Activated CD4-positive, alpha-beta T cell treated with anti-CD3 and anti-CD28 coated beads, Interleukin-2, amount 10 ng/mL, durations not matched to agents 7 days and 5 days (primary cell): ENCODE results near the gene WDR6. TPM values are rescaled to one million over a fixed set of nuclear protein-coding genes. Genes with fewer than 3 reads are reported as not detected.

ENCODE experiments used
- CTCF ChIA-PET: fragments of 350-600 bp; sonication (Branson Sonifier 250); formaldehyde crosslinking; loops from one replicate; lab custom pipeline; 2021; ENCODE audit warnings: antibody characterized with exemption; lab: Charles Lee
- POLR2A ChIA-PET: fragments of 350-600 bp; sonication (Branson Sonifier 250); formaldehyde crosslinking; loops from one replicate; lab custom pipeline; 2021; ENCODE audit warnings: antibody characterized with exemption; lab: Charles Lee
- DNase-seq: peaks from one replicate; pipeline ENCODE4 v3.0.0-alpha.2; 2020
- H3K27ac Mint-ChIP-seq: one replicate; pipeline ENCODE4 v1.8.0; 2021; ENCODE audit warnings: mild to moderate bottlenecking, moderate library complexity, mixed read lengths
- H3K27me3 Mint-ChIP-seq: one replicate; pipeline ENCODE4 v1.8.0; 2021; ENCODE audit warnings: mixed read lengths
- H3K36me3 Mint-ChIP-seq: one replicate; pipeline ENCODE4 v1.8.0; 2021; ENCODE audit warnings: low read depth, mixed read lengths
- H3K4me1 Mint-ChIP-seq: one replicate; pipeline ENCODE4 v1.8.0; 2021; ENCODE audit warnings: mixed read lengths
- H3K4me3 Mint-ChIP-seq: one replicate; pipeline ENCODE4 v1.8.0; 2021; ENCODE audit warnings: mild to moderate bottlenecking, moderate library complexity, mixed read lengths
- H3K9me3 Mint-ChIP-seq: one replicate; pipeline ENCODE4 v1.8.0; 2021; ENCODE audit warnings: mixed read lengths
- total RNA-seq, 2 experiments: library from RNA; stranded (reverse); gene quantifications; one replicate each; pipeline ENCODE4 v1.2.3, GENCODE V29; 2021

Gene WDR6
- total RNA-seq, 2 experiments from 2014 or later, result 144 to 157 TPM

GRCh38 chr3:48996640-48997039 is 10.6 kb upstream of the WDR6 start:
- Mint-ChIP-seq H3K27me3 (no peaks in the 10 kb centered on the region), H3K27ac (no peak overlapping the region), H3K4me1 (peaks cover 25% of the 10 kb centered on the region), H3K36me3 (peaks cover 13% of the 10 kb centered on the region), H3K9me3 (no peaks in the 10 kb centered on the region), H3K4me3 (no peak overlapping the region)
- ChIA-PET CTCF (interaction anchor here (1.2 to 1.6 kb wide), 2 partner anchors 9 to 10 kb away, joined by 5 to 7 read pairs; partner anchors contain the start of gene WDR6), POLR2A (interaction anchor here (0.5 kb wide), 1 partner anchor 179 kb away, joined by 3 read pairs; no protein-coding TSS in a partner anchor)
- DNase-seq, result no peak

GRCh38 chr3:48997102-48997635 is 10.0 kb upstream of the WDR6 start:
- H3K4me1 Mint-ChIP-seq, result peaks cover 23% of the 10 kb centered on the region
- H3K36me3 Mint-ChIP-seq, result peaks cover 8% of the 10 kb centered on the region
- ChIA-PET CTCF (interaction anchor here (1.2 to 1.6 kb wide), 2 partner anchors 9 to 10 kb away, joined by 5 to 7 read pairs; partner anchors contain the start of gene WDR6), POLR2A (no interaction called here)
- no peaks in the 10 kb centered on the region for H3K27me3 Mint-ChIP-seq
- H3K4me3 Mint-ChIP-seq, result no peak overlapping the region
- no peaks in the 10 kb centered on the region for H3K9me3 Mint-ChIP-seq
- DNase-seq, result no peak
- no peak overlapping the region for H3K27ac Mint-ChIP-seq

DNA sequence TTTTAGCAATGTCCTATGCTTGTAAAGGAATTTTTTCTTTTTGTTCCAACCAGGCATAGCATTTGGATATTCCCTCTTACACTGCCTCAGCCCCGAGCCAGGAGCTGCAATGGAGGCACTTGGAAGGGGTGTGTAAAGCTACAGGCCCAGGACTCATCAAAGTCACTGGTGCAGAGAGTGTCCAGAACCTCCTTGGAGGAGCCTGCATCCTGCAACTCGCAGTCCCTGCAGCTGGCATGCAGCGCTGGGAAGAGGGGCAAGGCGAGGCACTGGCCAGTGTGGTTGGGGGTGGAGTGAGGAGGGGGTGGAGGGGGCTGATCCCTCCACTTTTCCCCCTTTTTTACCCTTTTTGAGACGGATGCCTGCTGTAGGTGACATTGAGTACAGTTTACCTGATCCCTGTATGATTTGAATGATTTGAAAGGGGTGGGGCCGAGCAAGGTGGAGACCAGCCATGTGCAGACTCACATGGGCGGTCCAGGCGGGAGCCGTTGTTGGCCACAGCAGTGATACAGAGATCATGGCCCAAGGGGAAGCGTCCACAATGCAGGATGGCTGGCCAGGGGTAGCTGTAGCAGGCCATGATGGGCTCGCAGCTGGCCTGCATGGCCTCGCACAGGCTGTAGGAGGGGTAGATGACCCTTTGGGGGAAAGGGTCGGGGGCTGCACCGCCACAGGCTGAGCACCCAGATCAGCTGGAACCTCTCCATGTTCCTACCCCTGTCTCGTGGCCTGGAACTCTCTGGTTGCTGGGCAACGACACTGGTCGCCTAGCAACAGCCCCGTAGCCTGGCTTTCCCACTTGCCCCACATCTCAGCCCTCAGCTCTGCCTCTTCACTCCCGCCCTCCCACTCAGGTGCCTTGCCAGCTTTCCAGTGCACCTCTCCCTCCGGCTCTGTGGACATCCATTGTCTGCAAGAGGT is 9.2 kb upstream of the WDR6 start:
- ChIA-PET POLR2A (no interaction called here), CTCF (interaction anchor here (0.5 kb wide), 1 partner anchor 482 kb away, joined by 4 read pairs; no protein-coding TSS in a partner anchor)
- no peak overlapping the region for H3K27ac Mint-ChIP-seq
- peaks cover 29% of the 10 kb centered on the region for H3K4me1 Mint-ChIP-seq
- DNase-seq, result no peak
- H3K36me3 Mint-ChIP-seq, result peaks cover 8% of the 10 kb centered on the region
- H3K27me3 Mint-ChIP-seq, result no peaks in the 10 kb centered on the region
- no peaks in the 10 kb centered on the region for H3K9me3 Mint-ChIP-seq
- no peak overlapping the region for H3K4me3 Mint-ChIP-seq

DNA sequence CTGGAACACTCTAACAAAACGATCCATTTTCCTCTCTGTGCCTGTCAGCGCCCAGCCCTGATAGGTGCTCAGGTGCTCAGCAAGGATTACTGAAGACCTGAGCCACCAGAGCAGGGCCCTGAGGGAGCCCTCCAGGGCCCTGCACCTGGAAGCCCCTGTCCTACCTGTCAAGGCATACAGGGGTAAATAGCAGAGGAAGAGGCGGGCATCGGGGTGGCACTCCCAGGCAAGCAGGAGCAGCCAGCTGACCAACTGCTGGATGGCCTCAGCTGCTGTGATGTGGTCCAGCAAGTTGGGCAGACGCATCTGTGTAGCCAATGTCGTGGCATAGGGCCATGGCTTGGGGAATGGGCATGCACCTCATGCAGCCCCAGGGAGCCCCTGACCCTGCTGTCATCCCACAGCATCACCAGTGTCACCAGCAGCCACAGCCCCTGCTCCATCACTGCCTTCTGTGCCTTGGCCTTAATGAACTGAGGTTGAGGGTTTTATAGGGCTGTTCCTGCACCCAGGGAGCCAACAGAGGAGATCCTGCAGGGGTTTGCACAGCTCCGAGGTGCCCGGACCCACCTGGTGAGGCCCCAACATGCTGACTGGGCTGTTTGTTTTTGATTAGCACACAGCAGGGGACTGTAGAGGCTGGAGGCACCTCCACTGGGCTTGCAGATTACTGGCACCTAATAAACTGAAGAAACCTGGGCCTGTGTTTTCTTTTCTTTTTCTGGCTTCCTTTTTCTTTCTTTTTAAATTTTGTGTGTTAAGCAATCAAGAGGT is 7.9 kb upstream of the WDR6 start:
- DNase-seq, result no peak
- Mint-ChIP-seq H3K27ac (peak overlapping the region; percentile 72), H3K27me3 (no peaks in the 10 kb centered on the region), H3K4me3 (no peak overlapping the region), H3K9me3 (no peaks in the 10 kb centered on the region), H3K36me3 (peaks cover 6% of the 10 kb centered on the region), H3K4me1 (peaks cover 18% of the 10 kb centered on the region)
- CTCF ChIA-PET, result interaction anchor here (0.6 kb wide), 1 partner anchor 964 kb away, joined by 3 read pairs; no protein-coding TSS in a partner anchor
- POLR2A ChIA-PET, result no interaction called here

GRCh38 chr3:49001155-49001554 is 6.0 kb upstream of the WDR6 start:
- H3K9me3 Mint-ChIP-seq, result no peaks in the 10 kb centered on the region
- ChIA-PET POLR2A (no interaction called here), CTCF (interaction anchor here (0.6 to 1.6 kb wide), 4 partner anchors 21 to 131 kb away, joined by 3 to 4 read pairs (median 4); partner anchors contain the start of genes ARIH2 and NDUFAF3)
- DNase-seq, result no peak
- peaks cover 10% of the 10 kb centered on the region for H3K4me1 Mint-ChIP-seq
- no peaks in the 10 kb centered on the region for H3K27me3 Mint-ChIP-seq
- no peak overlapping the region for H3K27ac Mint-ChIP-seq
- H3K4me3 Mint-ChIP-seq, result no peak overlapping the region
- H3K36me3 Mint-ChIP-seq, result no peaks in the 10 kb centered on the region

DNA sequence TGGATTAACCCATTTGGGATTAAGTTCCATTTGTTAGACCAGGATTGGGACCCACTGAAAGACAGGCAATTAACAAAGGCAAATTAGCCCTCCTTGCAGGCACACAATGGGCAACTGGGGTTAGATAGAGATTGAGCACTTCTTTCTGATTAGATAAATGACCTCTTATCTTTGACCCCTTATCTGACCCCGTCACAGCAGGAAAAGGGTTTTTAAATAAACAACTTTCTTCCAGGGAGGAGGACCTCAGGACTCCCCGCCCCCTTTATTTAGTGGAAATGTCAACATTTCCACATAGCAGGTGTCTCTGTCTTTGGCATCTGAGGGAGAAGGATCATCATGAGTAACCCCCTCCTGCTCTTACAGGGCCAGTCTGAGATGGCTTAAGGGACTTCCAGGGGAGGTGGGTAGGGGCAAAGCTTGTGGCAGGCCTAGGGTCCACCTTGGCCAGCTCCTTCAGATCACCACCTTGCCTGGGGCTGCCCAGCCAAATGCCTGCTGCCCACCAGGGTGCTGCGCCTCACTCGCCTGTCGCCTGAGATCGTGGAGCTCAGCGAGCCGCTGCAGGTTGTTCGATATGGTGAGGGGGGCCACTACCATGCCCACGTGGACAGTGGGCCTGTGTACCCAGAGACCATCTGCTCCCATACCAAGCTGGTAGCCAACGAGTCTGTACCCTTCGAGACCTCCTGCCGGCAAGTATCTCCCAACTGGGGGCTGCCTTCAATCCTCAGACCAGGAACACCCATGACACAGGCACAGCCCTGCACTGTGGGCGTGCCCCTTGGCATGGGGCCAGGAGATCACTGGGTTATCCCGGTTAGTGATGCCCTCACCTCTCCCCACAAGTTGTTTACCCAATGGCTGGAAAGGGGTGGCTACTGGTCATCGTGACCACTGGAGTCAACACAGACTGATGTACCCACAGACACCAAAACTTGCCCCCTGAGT is 2.6 kb upstream of the WDR6 start:
- Mint-ChIP-seq H3K36me3 (peaks cover 2% of the 10 kb centered on the region), H3K27ac (peak overlapping the region; percentile 13), H3K4me1 (peaks cover 38% of the 10 kb centered on the region), H3K27me3 (no peaks in the 10 kb centered on the region), H3K9me3 (no peaks in the 10 kb centered on the region), H3K4me3 (no peak overlapping the region)
- CTCF ChIA-PET, result interaction anchor here (0.6 to 4.6 kb wide), 5 partner anchors 13 to 19 kb away, joined by 3 to 33 read pairs (median 9); partner anchors contain the start of gene NDUFAF3
- no peak for DNase-seq
- POLR2A ChIA-PET, result no interaction called here

DNA sequence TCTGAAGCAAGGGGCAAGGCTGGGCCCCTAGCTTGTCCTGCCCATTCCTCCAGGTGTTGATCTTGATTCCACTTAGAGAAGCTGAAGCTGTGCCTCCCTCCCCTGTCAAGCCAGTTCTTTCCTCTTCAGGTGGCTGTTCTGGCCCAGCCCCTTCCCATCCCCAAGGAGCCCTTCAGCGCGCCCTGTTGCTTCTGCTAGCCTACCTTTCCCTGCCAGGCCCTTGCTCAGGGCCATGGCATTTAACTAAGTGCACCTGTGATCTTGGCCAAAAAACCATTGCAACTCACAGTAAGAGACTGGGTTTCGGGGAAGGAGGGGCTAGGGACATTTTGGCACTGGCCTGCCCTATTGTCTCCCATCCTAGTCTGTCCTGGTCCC is 1.9 kb upstream of the WDR6 start:
- CTCF ChIA-PET, result interaction anchor here (2.2 to 4.6 kb wide), 3 partner anchors 14 to 18 kb away, joined by 9 to 33 read pairs (median 14); partner anchors contain the start of gene NDUFAF3
- Mint-ChIP-seq H3K9me3 (no peaks in the 10 kb centered on the region), H3K4me1 (peaks cover 38% of the 10 kb centered on the region), H3K27ac (no peak overlapping the region), H3K4me3 (no peak overlapping the region), H3K27me3 (no peaks in the 10 kb centered on the region), H3K36me3 (peaks cover 2% of the 10 kb centered on the region)
- POLR2A ChIA-PET, result no interaction called here
- no peak for DNase-seq

GRCh38 chr3:49005998-49006397 is 1.2 kb upstream of the WDR6 start:
- Mint-ChIP-seq H3K27me3 (no peaks in the 10 kb centered on the region), H3K27ac (peak overlapping the region; percentile 100), H3K36me3 (peaks cover 2% of the 10 kb centered on the region), H3K4me3 (peak overlapping the region; percentile 99), H3K9me3 (no peaks in the 10 kb centered on the region), H3K4me1 (peaks cover 38% of the 10 kb centered on the region)
- ChIA-PET POLR2A (no interaction called here), CTCF (interaction anchor here (1.6 to 4.6 kb wide), 5 partner anchors 9 to 19 kb away, joined by 5 to 100 read pairs (median 14); partner anchors contain the start of genes DALRD3 and NDUFAF3)
- DNase-seq, result no peak

DNA sequence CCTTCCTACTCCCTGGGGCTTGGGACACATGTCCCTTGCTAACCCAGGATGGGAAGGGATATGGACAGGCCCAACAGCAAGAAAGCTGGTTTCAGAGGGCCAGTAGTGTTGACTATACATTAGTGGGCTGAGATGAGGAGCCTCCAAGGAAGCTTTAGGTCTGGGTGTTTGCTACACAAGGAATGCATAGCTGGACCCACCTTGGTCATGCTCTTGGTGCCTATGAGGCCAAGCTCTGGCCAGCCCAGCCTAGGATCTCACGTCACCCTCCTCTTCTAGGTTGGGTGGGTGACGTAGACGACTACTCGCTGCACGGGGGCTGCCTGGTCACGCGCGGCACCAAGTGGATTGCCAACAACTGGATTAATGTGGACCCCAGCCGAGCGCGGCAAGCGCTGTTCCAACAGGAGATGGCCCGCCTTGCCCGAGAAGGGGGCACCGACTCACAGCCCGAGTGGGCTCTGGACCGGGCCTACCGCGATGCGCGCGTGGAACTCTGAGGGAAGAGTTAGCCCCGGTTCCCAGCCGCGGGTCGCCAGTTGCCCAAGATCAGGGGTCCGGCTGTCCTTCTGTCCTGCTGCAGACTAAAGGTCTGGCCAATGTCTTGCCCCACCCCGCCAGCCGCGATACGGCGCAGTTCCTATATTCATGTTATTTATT is 653 bp upstream of the WDR6 start:
- peak overlapping the region; percentile 99 for H3K4me3 Mint-ChIP-seq
- H3K27ac Mint-ChIP-seq, result peak overlapping the region; percentile 100
- H3K9me3 Mint-ChIP-seq, result no peaks in the 10 kb centered on the region
- ChIA-PET POLR2A (interaction anchor here (0.5 to 1.9 kb wide), 9 partner anchors 10 to 554 kb away, joined by 3 to 21 read pairs (median 4); partner anchors contain the start of genes IMPDH2, NDUFAF3, P4HTM and QRICH1), CTCF (interaction anchor here (0.6 to 4.6 kb wide), 17 partner anchors 10 to 388 kb away, joined by 3 to 100 read pairs (median 4); partner anchors contain the start of genes DALRD3, IMPDH2, KLHDC8B and NDUFAF3)
- peaks cover 38% of the 10 kb centered on the region for H3K4me1 Mint-ChIP-seq
- no peak for DNase-seq
- H3K36me3 Mint-ChIP-seq, result peaks cover 2% of the 10 kb centered on the region
- H3K27me3 Mint-ChIP-seq, result no peaks in the 10 kb centered on the region

DNA sequence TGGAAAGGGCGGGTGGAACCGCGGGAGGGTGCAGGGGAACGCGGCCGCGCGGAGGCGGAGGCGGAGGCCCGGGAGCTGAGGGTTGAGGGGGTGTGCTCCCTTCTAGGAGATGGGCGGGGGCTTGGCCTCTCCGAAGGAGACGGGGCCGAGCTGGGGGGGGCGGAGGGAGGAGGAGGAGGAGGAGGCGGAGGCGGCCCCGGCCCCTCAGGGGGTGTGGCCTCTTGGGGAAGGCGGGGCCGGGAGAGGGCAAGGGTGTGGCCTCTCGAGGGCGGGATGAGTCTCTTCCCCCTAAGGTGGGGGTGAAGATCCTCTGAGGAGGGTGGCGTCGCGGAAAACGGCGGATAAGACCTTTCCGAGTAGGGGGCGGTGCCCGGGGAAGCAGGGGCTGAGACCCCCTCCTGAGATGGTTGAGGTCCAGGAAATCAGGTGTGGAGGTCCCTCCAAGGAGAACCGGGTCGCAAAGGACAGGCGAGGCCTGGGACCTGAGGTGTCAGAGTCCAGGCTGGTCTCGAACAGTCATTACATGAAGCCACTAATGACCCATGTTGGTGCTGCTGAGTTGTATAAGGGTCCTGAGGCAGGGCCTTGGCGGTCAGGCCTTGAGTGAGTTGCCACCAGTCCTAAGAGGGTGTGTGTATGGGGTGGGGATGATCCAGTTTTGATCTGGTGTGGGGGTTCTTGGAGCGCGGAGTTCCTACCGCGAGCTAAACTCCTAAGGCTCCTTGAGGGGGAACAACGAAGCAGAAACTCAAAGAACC is 759 bp downstream of the WDR6 start:
- H3K4me1 Mint-ChIP-seq, result peaks cover 31% of the 10 kb centered on the region
- no peaks in the 10 kb centered on the region for H3K9me3 Mint-ChIP-seq
- ChIA-PET POLR2A (interaction anchor here (0.7 to 1.9 kb wide), 7 partner anchors 9 to 462 kb away, joined by 3 to 21 read pairs (median 4); partner anchors contain the start of genes DAG1, NDUFAF3 and P4HTM), CTCF (interaction anchor here (0.6 to 4.6 kb wide), 13 partner anchors 12 to 381 kb away, joined by 3 to 100 read pairs (median 4); partner anchors contain the start of genes DALRD3, IMPDH2, KLHDC8B and NDUFAF3)
- H3K36me3 Mint-ChIP-seq, result peaks cover 2% of the 10 kb centered on the region
- peak overlapping the region; percentile 100 for H3K27ac Mint-ChIP-seq
- no peaks in the 10 kb centered on the region for H3K27me3 Mint-ChIP-seq
- DNase-seq, result peak; percentile 91
- peak overlapping the region; percentile 99 for H3K4me3 Mint-ChIP-seq
